Transverse colon (tissue), 4 donors: ENCODE data around the gene TNFRSF1B. TPM values are rescaled to one million over a fixed set of nuclear protein-coding genes. Genes with fewer than 3 reads are reported as not detected.
A peak's percentile ranks its signal among the peaks of the same experiment; 100 is the strongest.

Source experiments
- DNase-seq: peaks from one replicate; pipeline ENCODE4 v3.0.0-alpha.2; 2019
- H3K27ac ChIP-seq, 4 donors: fragments of 200-600 bp; sonication (generic); 2 replicates each; pipeline ENCODE4 v1.5.1; 2016 to 2018; ENCODE audit warnings: inconsistent platforms in 4 of 4
- H3K27me3 ChIP-seq: fragments of 200-600 bp; sonication (generic); 2 replicates; pipeline ENCODE4 v1.5.1; 2017; ENCODE audit warnings: inconsistent platforms
- H3K36me3 ChIP-seq, 4 donors: fragments of 200-600 bp; sonication (generic); 2 replicates each; pipeline ENCODE4 v1.5.1; 2017 to 2019; ENCODE audit warnings: inconsistent platforms in 4 of 4
- H3K4me1 ChIP-seq, 4 donors: fragments of 200-600 bp; sonication (generic); 2 replicates each; pipeline ENCODE4 v1.5.1; 2017 to 2020; ENCODE audit warnings: inconsistent platforms in 4 of 4
- H3K4me3 ChIP-seq, 4 donors: fragments of 200-600 bp; sonication (generic); 1 replicate in 1 of 4; 2 replicates in 3 of 4; pipeline versions ENCODE4 v1.5.1 to v1.6.1; 2017 to 2019; ENCODE audit warnings: inconsistent platforms in 4 of 4
- H3K9me3 ChIP-seq, 2 donors: fragments of 200-600 bp; sonication (generic); 2 replicates each; pipeline ENCODE4 v1.5.1; 2017 to 2019; ENCODE audit warnings: inconsistent platforms in 2 of 2
- EP300 ChIP-seq: sonication (generic); formaldehyde crosslinking; IDR thresholded peaks from one replicate; pipeline ENCODE4 v1.6.1; 2017; ENCODE audit warnings: antibody characterized with exemption, low read depth
- POLR2A ChIP-seq: fragments of 450-650 bp; IDR thresholded peaks from one replicate; pipeline ENCODE4 v1.6.1; 2016; ENCODE audit warnings: antibody characterized with exemption, mild to moderate bottlenecking, moderate library complexity
- POLR2AphosphoS5 ChIP-seq, 3 donors: sonication (generic); formaldehyde crosslinking; IDR thresholded peaks; one replicate each; pipeline ENCODE4 v1.6.1; 2016; ENCODE audit warnings: antibody characterized with exemption in 3 of 3
- WGBS, 2 donors: methylation state at CpG; one replicate each; pipeline ENCODE4 v1.1.5; 2018; ENCODE audit warnings: low coverage in 1 of 2; 5-methylcytosine and 5-hydroxymethylcytosine counted together
- in situ Hi-C, 4 donors: fragments of 200-750 bp; cut with MboI; loops; one replicate each; pipeline versions ENCODE4 v1.15.0 to v1.15.1; 2017; ENCODE audit warnings: low sequenced_read_pairs in 3 of 4, low pct_ligation_motif_present in 1 of 4, low pct_unique_long_range_greater_than_20kb in 1 of 4
- intact Hi-C: fragments of 100-400 bp; cut with DNase I; formaldehyde crosslinking; loops from one replicate; pipeline ENCODE4 v1.15.1; 2023; ENCODE audit warnings: low total_unique reads
- total RNA-seq, 4 donors: library from RNA; depleted of rRNA; stranded (reverse); fragments of >200 nt; gene quantifications; one replicate each; pipeline ENCODE4 v1.1.0, GENCODE V29; 2016
- TF ChIP-seq, protein P1 (sequence below), 5 experiments: fragments of 200-600 bp in 3 of 5; fragments of 450-650 bp in 2 of 5; sonication (generic) in 3 of 5; IDR thresholded peaks; 1 replicate in 2 of 5; 2 replicates in 3 of 5; pipeline ENCODE4 v1.5.1; 2016 to 2017; ENCODE audit warnings: antibody characterized with exemption in 5 of 5, inconsistent platforms in 3 of 5, mild to moderate bottlenecking in 2 of 5, moderate library complexity in 1 of 5

The TNFRSF1B gene
- total RNA-seq, 4 donors from 2014 or later: 11.1 to 17.3 (median 15.3) TPM

- Histone ChIP-seq H3K4me1 (peaks cover 9 to 70% (median 40%) of the 10 kb centered on the region in 4 donors), H3K27ac (peak overlapping the region; percentile 51 to 87 (median 82)), H3K36me3 (no peaks in the 10 kb centered on the region), H3K27me3 (no peaks in the 10 kb centered on the region), H3K4me3 (no peak overlapping the region), H3K9me3 (no peaks in the 10 kb centered on the region)
- peak; percentile 41 for DNase-seq
- in situ Hi-C loops (no loop called here), intact Hi-C loops (no loop called here)
- 69% methylated on average over 17 of the region's 17 CpGs; no CpG with 5 or more reads in 1 of the 2 donors for WGBS, 2 donors
- no peak for TF ChIP-seq POLR2A
- TF ChIP-seq POLR2AphosphoS5 (IDR thresholded peaks at IDR 0.05): no peak
These were observed 12.3 kb downstream of the TNFRSF1B start for GRCh38 chr1:12179111-12179519.

- Histone ChIP-seq H3K27me3 (no peaks in the 10 kb centered on the region), H3K9me3 (no peaks in the 10 kb centered on the region), H3K4me3 (no peak overlapping the region), H3K4me1 (peaks cover 12 to 71% (median 40%) of the 10 kb centered on the region in 4 donors), H3K36me3 (no peaks in the 10 kb centered on the region), H3K27ac (peak overlapping the region; percentile 51 to 87 (median 82))
- DNase-seq: no peak
- intact Hi-C loops: no loop called here
- 91% methylated on average over 8 of the region's 8 CpGs; no CpG with 5 or more reads in 1 of the 2 donors for WGBS, 2 donors
- TF ChIP-seq, protein P1, sequence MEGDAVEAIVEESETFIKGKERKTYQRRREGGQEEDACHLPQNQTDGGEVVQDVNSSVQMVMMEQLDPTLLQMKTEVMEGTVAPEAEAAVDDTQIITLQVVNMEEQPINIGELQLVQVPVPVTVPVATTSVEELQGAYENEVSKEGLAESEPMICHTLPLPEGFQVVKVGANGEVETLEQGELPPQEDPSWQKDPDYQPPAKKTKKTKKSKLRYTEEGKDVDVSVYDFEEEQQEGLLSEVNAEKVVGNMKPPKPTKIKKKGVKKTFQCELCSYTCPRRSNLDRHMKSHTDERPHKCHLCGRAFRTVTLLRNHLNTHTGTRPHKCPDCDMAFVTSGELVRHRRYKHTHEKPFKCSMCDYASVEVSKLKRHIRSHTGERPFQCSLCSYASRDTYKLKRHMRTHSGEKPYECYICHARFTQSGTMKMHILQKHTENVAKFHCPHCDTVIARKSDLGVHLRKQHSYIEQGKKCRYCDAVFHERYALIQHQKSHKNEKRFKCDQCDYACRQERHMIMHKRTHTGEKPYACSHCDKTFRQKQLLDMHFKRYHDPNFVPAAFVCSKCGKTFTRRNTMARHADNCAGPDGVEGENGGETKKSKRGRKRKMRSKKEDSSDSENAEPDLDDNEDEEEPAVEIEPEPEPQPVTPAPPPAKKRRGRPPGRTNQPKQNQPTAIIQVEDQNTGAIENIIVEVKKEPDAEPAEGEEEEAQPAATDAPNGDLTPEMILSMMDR (IDR thresholded peaks at IDR 0.05): no peak
- no peak for TF ChIP-seq POLR2AphosphoS5 (IDR thresholded peaks at IDR 0.05)
- TF ChIP-seq EP300: no peak
- TF ChIP-seq POLR2A: no peak
- in situ Hi-C loops: no loop called here
These were observed 12.9 kb downstream of the TNFRSF1B start for GRCh38 chr1:12179676-12180075.

DNA sequence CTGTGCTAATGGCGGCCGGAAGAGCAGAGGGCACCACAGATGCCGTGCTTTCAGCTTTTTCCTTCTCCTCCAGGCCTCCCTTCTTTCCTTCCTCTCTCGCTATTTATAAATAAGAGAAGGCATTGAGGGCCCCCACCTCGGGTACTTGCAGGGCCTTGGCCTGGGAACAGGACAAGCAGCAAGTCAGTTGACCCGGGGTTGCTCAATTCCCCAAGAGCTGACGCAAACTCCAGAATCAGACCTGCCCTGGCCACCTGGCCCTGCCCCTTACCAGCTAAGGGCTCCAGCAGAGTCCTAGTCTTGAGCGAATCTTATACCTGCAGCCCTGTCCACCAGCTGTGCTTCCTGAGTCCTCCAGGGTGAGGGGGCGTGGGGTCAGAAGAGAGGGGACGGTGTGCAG is 13.5 kb downstream of the TNFRSF1B start:
- Histone ChIP-seq H3K27ac (peak overlapping the region; percentile 51 to 87 (median 82)), H3K4me3 (no peak overlapping the region), H3K36me3 (no peaks in the 10 kb centered on the region), H3K27me3 (no peaks in the 10 kb centered on the region), H3K9me3 (no peaks in the 10 kb centered on the region), H3K4me1 (peaks cover 16 to 71% (median 41%) of the 10 kb centered on the region in 4 donors)
- TF ChIP-seq POLR2A (no peak), EP300 (no peak), POLR2AphosphoS5 (IDR thresholded peaks at IDR 0.05) (no peak)
- TF ChIP-seq, protein P1 (IDR thresholded peaks at IDR 0.05): no peak
- intact Hi-C loops (no loop called here), in situ Hi-C loops (no loop called here)
- peak; percentile 65 for DNase-seq
- WGBS, 2 donors: 62 to 76% methylated on average over 4 to 10 of the region's 10 CpGs

- no peak overlapping the region for H3K4me3 ChIP-seq
These were observed 14.1 kb downstream of the TNFRSF1B start for GRCh38 chr1:12180903-12181302.

More at GRCh38 chr1:12180903-12181302, 14.1 kb downstream of the TNFRSF1B start:
- peak overlapping the region; percentile 51 to 87 (median 82) for H3K27ac ChIP-seq
- in situ Hi-C loops: no loop called here
- no peaks in the 10 kb centered on the region for H3K9me3 ChIP-seq
- WGBS, 2 donors: 80 to 90% methylated on average over 2 to 7 of the region's 7 CpGs
- H3K27me3 ChIP-seq: no peaks in the 10 kb centered on the region
- TF ChIP-seq POLR2AphosphoS5 (IDR thresholded peaks at IDR 0.05): no peak
- TF ChIP-seq POLR2A: no peak
- TF ChIP-seq EP300: no peak
- TF ChIP-seq, protein P1 (IDR thresholded peaks at IDR 0.05): no peak
- intact Hi-C loops: no loop called here
- peaks cover 21 to 73% (median 45%) of the 10 kb centered on the region in 4 donors for H3K4me1 ChIP-seq
- no peak for DNase-seq
- H3K36me3 ChIP-seq: no peaks in the 10 kb centered on the region
